ENCODE measurements around the gene UBR2.

UBR2 gene

GRCh38 chr6:42537536-42537935 lies 26.3 kb upstream of the UBR2 start:
- Histone ChIP-seq H3K4me3 (no peak overlapping the region), H3K27ac (no peak overlapping the region)
- no peak for DNase-seq (ENCODE audit: low spot score)
- no peak for TF ChIP-seq CTCF (IDR thresholded peaks at IDR 0.05)

- TF ChIP-seq CTCF (IDR thresholded peaks at IDR 0.05) = no peak
- DNase-seq (ENCODE audit: low spot score) = no peak
Measured at GRCh38 chr6:42539135-42539534, 24.7 kb upstream of the UBR2 start.

GRCh38 chr6:42545226-42545773 lies 18.5 kb upstream of the UBR2 start:
- no peak for TF ChIP-seq CTCF (IDR thresholded peaks at IDR 0.05)
- H3K27ac ChIP-seq = no peak overlapping the region
- no peak for DNase-seq (ENCODE audit: low spot score)
- H3K4me3 ChIP-seq = no peak overlapping the region

More at GRCh38 chr6:42539135-42539534, 24.7 kb upstream of the UBR2 start:
- no peak overlapping the region for H3K27ac ChIP-seq
- no peak overlapping the region for H3K4me3 ChIP-seq

GRCh38 chr6:42547407-42548329 lies 16.2 kb upstream of the UBR2 start:
- H3K27ac ChIP-seq = peak overlapping the region; percentile 1 to 65
- H3K4me3 ChIP-seq = peak overlapping the region; percentile 71
- peak; percentile 93 for TF ChIP-seq CTCF (IDR thresholded peaks at IDR 0.05)
- DNase-seq (ENCODE audit: low spot score) = peak; percentile 82

GRCh38 chr6:42550277-42550676 lies 13.6 kb upstream of the UBR2 start:
- H3K27ac ChIP-seq = no peak overlapping the region
- no peak for DNase-seq (ENCODE audit: low spot score)
- no peak for TF ChIP-seq CTCF (IDR thresholded peaks at IDR 0.05)
- H3K4me3 ChIP-seq = no peak overlapping the region

GRCh38 chr6:42551217-42551616 lies 12.6 kb upstream of the UBR2 start:
- no peak for TF ChIP-seq CTCF (IDR thresholded peaks at IDR 0.05)
- H3K27ac ChIP-seq = no peak overlapping the region
- H3K4me3 ChIP-seq = no peak overlapping the region
- no peak for DNase-seq (ENCODE audit: low spot score)

- TF ChIP-seq CTCF (IDR thresholded peaks at IDR 0.05) = no peak
- no peak overlapping the region for H3K4me3 ChIP-seq
- H3K27ac ChIP-seq = no peak overlapping the region
- no peak for DNase-seq (ENCODE audit: low spot score)
Measured at GRCh38 chr6:42552380-42552779, 11.4 kb upstream of the UBR2 start.

All from coronary artery (tissue), 2 donors.